ENCODE measurements around the gene RUVBL1.

RUVBL1 gene

GRCh38 chr3:128133273-128133883, 9.8 kb upstream of the RUVBL1 start:
- peak; percentile 58 for DNase-seq (ENCODE audit: low spot score)

- no peak for DNase-seq (ENCODE audit: low spot score)
Observed at GRCh38 chr3:128131897-128132646, 8.5 kb upstream of the RUVBL1 start.

- no peak for DNase-seq (ENCODE audit: low spot score)
Observed at GRCh38 chr3:128128251-128128650, 4.6 kb upstream of the RUVBL1 start.

- no peak for DNase-seq (ENCODE audit: low spot score)
Observed at GRCh38 chr3:128127236-128127635, 3.6 kb upstream of the RUVBL1 start.

GRCh38 chr3:128123156-128123537, 465 bp downstream of the RUVBL1 start:
- no peak for DNase-seq (ENCODE audit: low spot score)

- no peak for DNase-seq (ENCODE audit: low spot score)
Observed at GRCh38 chr3:128122013-128122412, 1.6 kb downstream of the RUVBL1 start.

- DNase-seq (ENCODE audit: low spot score) = peak; percentile 70
Observed at GRCh38 chr3:128113817-128114794, 9.5 kb downstream of the RUVBL1 start.

GRCh38 chr3:128112357-128112968, 11.1 kb downstream of the RUVBL1 start:
- peak; percentile 92 for DNase-seq (ENCODE audit: low spot score)

- no peak for DNase-seq (ENCODE audit: low spot score)
Observed at GRCh38 chr3:128111147-128111546, 12.5 kb downstream of the RUVBL1 start.

- no peak for DNase-seq (ENCODE audit: low spot score)
Observed at GRCh38 chr3:128107834-128108233, 15.8 kb downstream of the RUVBL1 start.

- DNase-seq (ENCODE audit: low spot score) = no peak
Observed at GRCh38 chr3:128103136-128103676, 20.4 kb downstream of the RUVBL1 start.

GRCh38 chr3:128100638-128101037, 23.0 kb downstream of the RUVBL1 start:
- no peak for DNase-seq (ENCODE audit: low spot score)

GRCh38 chr3:128100161-128100560, 23.5 kb downstream of the RUVBL1 start:
- no peak for DNase-seq (ENCODE audit: low spot score)

- DNase-seq (ENCODE audit: low spot score) = peak; percentile 29
Observed at GRCh38 chr3:128098234-128098633, 25.4 kb downstream of the RUVBL1 start.

GRCh38 chr3:128095222-128095703, 28.3 kb downstream of the RUVBL1 start:
- DNase-seq (ENCODE audit: low spot score) = peak; percentile 84

GRCh38 chr3:128094295-128095151, 29.1 kb downstream of the RUVBL1 start:
- peak; percentile 61 for DNase-seq (ENCODE audit: low spot score)

- DNase-seq (ENCODE audit: low spot score) = no peak
Observed at GRCh38 chr3:128091586-128091985, 32.0 kb downstream of the RUVBL1 start.

- no peak for DNase-seq (ENCODE audit: low spot score)
Observed at GRCh38 chr3:128089135-128089534, 34.5 kb downstream of the RUVBL1 start.

- no peak for DNase-seq (ENCODE audit: low spot score)
Observed at GRCh38 chr3:128084675-128085021, 39.0 kb downstream of the RUVBL1 start.

- DNase-seq (ENCODE audit: low spot score) = no peak
Observed at GRCh38 chr3:128083980-128084674, 39.5 kb downstream of the RUVBL1 start.

All from kidney tubule cell (primary cell).